HEK293 (cell line): ENCODE results near the gene ILRUN.

ENCODE experiments used
- CTCF ChIP-seq: fragments of 450-650 bp; formaldehyde crosslinking; IDR thresholded peaks from 2 replicates; pipeline ENCODE4 v1.5.1; 2016; ENCODE audit warnings: missing biosample characterization, missing genetic modification characterization
- PBX3 ChIP-seq: sonication (generic); formaldehyde crosslinking; IDR thresholded peaks from 2 replicates; pipeline ENCODE4 v1.8.1; 2022; ENCODE audit warnings: mild to moderate bottlenecking, moderate library complexity, missing genetic modification reagents
- PRDM1 ChIP-seq: fragments of 450-650 bp; formaldehyde crosslinking; IDR thresholded peaks from 2 replicates; pipeline ENCODE4; 2016; ENCODE audit warnings: missing biosample characterization, missing genetic modification characterization
- REST ChIP-seq: fragments of 450-650 bp; formaldehyde crosslinking; IDR thresholded peaks from 2 replicates; pipeline ENCODE4 v1.5.1; 2016; ENCODE audit warnings: missing biosample characterization, missing genetic modification characterization
- TCF7L2 ChIP-seq: IDR thresholded peaks from 2 replicates; pipeline ENCODE4 v1.6.1; 2011; ENCODE audit warnings: low read depth, mild to moderate bottlenecking, inconsistent platforms, low read length, moderate library complexity, borderline replicate concordance
- ZBTB49 ChIP-seq: fragments of 450-650 bp; formaldehyde crosslinking; IDR thresholded peaks from 2 replicates; pipeline ENCODE4 v1.5.1; 2016; ENCODE audit warnings: missing biosample characterization, missing genetic modification characterization, low read depth
- ZNF2 ChIP-seq: fragments of 450-650 bp; formaldehyde crosslinking; IDR thresholded peaks from 2 replicates; pipeline ENCODE4 v1.5.1; 2016; ENCODE audit warnings: missing biosample characterization, missing genetic modification characterization
- ZNF292 ChIP-seq: fragments of 450-650 bp; formaldehyde crosslinking; IDR thresholded peaks from 2 replicates; pipeline ENCODE4 v1.5.1; 2016; ENCODE audit warnings: low read depth, missing biosample characterization, missing genetic modification characterization, borderline replicate concordance
- ZSCAN5A ChIP-seq: fragments of 450-650 bp; formaldehyde crosslinking; IDR thresholded peaks from 2 replicates; pipeline ENCODE4 v1.5.1; 2016; ENCODE audit warnings: missing biosample characterization, missing genetic modification characterization
- TF ChIP-seq, protein P1 (sequence below): fragments of 450-650 bp; formaldehyde crosslinking; IDR thresholded peaks from 2 replicates; pipeline ENCODE4 v1.5.1; 2016; ENCODE audit warnings: missing biosample characterization, missing genetic modification characterization
- TF ChIP-seq, protein P2 (sequence below): fragments of 450-650 bp; formaldehyde crosslinking; IDR thresholded peaks from 2 replicates; pipeline ENCODE4 v1.5.1; 2016; ENCODE audit warnings: missing biosample characterization, missing genetic modification characterization
- TF ChIP-seq, protein P3 (sequence below): fragments of 450-650 bp; formaldehyde crosslinking; IDR thresholded peaks from 2 replicates; pipeline ENCODE4 v1.5.1; 2017; ENCODE audit warnings: missing biosample characterization, mild to moderate bottlenecking, missing genetic modification characterization, moderate library complexity

GRCh38 chr6:34745277-34746103, 48.9 kb upstream of the ILRUN start:
- no peak for TF ChIP-seq PBX3 (CRISPR knock-in tag)
- TF ChIP-seq CTCF (tag by site-specific recombination), result no peak
- TF ChIP-seq, protein P1, sequence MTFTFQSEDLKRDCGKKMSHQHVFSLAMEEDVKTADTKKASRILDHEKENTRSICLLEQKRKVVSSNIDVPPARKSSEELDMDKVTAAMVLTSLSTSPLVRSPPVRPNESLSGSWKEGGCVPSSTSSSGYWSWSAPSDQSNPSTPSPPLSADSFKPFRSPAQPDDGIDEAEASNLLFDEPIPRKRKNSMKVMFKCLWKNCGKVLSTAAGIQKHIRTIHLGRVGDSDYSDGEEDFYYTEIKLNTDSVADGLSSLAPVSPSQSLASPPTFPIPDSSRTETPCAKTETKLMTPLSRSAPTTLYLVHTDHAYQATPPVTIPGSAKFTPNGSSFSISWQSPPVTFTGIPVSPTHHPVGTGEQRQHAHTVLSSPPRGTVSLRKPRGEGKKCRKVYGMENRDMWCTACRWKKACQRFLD (tag by site-specific recombination), result no peak
- TF ChIP-seq PRDM1, result no peak
- TF ChIP-seq, protein P2, sequence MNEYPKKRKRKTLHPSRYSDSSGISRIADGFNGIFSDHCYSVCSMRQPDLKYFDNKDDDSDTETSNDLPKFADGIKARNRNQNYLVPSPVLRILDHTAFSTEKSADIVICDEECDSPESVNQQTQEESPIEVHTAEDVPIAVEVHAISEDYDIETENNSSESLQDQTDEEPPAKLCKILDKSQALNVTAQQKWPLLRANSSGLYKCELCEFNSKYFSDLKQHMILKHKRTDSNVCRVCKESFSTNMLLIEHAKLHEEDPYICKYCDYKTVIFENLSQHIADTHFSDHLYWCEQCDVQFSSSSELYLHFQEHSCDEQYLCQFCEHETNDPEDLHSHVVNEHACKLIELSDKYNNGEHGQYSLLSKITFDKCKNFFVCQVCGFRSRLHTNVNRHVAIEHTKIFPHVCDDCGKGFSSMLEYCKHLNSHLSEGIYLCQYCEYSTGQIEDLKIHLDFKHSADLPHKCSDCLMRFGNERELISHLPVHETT (tag by site-specific recombination), result no peak
- TF ChIP-seq ZSCAN5A, result no peak
- TF ChIP-seq REST (tag by site-specific recombination), result no peak
- no peak for TF ChIP-seq TCF7L2
- TF ChIP-seq, protein P3, sequence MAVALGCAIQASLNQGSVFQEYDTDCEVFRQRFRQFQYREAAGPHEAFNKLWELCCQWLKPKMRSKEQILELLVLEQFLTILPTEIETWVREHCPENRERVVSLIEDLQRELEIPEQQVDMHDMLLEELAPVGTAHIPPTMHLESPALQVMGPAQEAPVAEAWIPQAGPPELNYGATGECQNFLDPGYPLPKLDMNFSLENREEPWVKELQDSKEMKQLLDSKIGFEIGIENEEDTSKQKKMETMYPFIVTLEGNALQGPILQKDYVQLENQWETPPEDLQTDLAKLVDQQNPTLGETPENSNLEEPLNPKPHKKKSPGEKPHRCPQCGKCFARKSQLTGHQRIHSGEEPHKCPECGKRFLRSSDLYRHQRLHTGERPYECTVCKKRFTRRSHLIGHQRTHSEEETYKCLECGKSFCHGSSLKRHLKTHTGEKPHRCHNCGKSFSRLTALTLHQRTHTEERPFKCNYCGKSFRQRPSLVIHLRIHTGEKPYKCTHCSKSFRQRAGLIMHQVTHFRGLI (tag by site-specific recombination), result no peak
- TF ChIP-seq ZNF292 (tag by site-specific recombination), result no peak
- no peak for TF ChIP-seq ZNF2
- TF ChIP-seq ZBTB49, result no peak
